Peyer's patch (tissue), 4 donors: ENCODE measurements around the gene UNC93A. TPM values are rescaled to one million over a fixed set of nuclear protein-coding genes. Genes with fewer than 3 reads are reported as not detected.
"Not testable (repeated sequence)": the region's sequence is repeated elsewhere in the genome, so short reads cannot be mapped to it uniquely, and the experiment has no call there.

ENCODE experiments used
- DNase-seq, 3 donors: peaks; one replicate each; pipeline ENCODE4 v3.0.0-alpha.2; 2017 to 2019
- H3K27ac ChIP-seq, 4 donors: fragments of 200-600 bp; sonication (generic); one replicate each; pipeline ENCODE4 v1.5.1; 2016 to 2019
- H3K27me3 ChIP-seq, 2 donors: fragments of 200-600 bp; sonication (generic); one replicate each; pipeline ENCODE4 v1.5.1; 2019
- H3K36me3 ChIP-seq, 3 donors: fragments of 200-600 bp; sonication (generic); one replicate each; pipeline ENCODE4 v1.5.1; 2016 to 2019
- H3K4me1 ChIP-seq, 4 donors: fragments of 200-600 bp; sonication (generic); one replicate each; pipeline ENCODE4 v1.5.1; 2016 to 2019
- H3K4me3 ChIP-seq, 4 donors: fragments of 200-600 bp; sonication (generic); 1 replicate in 3 of 4; 2 replicates in 1 of 4; pipeline ENCODE4 v1.5.1; 2016 to 2019; ENCODE audit warnings: mild to moderate bottlenecking in 1 of 4
- H3K9me3 ChIP-seq, 4 donors: fragments of 200-600 bp; sonication (generic); one replicate each; pipeline ENCODE4 v1.5.1; 2016 to 2019; ENCODE audit warnings: mild to moderate bottlenecking in 1 of 4
- POLR2A ChIP-seq, 2 donors: fragments of 450-650 bp; IDR thresholded peaks; one replicate each; pipeline ENCODE4 v1.5.1; 2017; ENCODE audit warnings: antibody characterized with exemption in 2 of 2, mild to moderate bottlenecking in 2 of 2, moderate library complexity in 2 of 2
- total RNA-seq, 4 donors: library from RNA; depleted of rRNA; stranded (reverse); fragments of >200 nt; gene quantifications; one replicate each; pipeline ENCODE4 v1.1.0, GENCODE V29; 2016
- TF ChIP-seq, protein P1 (sequence below), 6 experiments: fragments of 450-650 bp in 4 of 6; fragments of 200-600 bp in 2 of 6; sonication (generic) in 1 of 6; IDR thresholded peaks; one replicate each; pipeline ENCODE4 v1.5.1; 2017 to 2019; ENCODE audit warnings: antibody characterized with exemption in 6 of 6, mild to moderate bottlenecking in 3 of 6, moderate library complexity in 1 of 6

The UNC93A gene
- total RNA-seq, 4 donors from 2014 or later, result 10.2 to 17.2 (median 11.5) TPM; not detected in 1

DNA sequence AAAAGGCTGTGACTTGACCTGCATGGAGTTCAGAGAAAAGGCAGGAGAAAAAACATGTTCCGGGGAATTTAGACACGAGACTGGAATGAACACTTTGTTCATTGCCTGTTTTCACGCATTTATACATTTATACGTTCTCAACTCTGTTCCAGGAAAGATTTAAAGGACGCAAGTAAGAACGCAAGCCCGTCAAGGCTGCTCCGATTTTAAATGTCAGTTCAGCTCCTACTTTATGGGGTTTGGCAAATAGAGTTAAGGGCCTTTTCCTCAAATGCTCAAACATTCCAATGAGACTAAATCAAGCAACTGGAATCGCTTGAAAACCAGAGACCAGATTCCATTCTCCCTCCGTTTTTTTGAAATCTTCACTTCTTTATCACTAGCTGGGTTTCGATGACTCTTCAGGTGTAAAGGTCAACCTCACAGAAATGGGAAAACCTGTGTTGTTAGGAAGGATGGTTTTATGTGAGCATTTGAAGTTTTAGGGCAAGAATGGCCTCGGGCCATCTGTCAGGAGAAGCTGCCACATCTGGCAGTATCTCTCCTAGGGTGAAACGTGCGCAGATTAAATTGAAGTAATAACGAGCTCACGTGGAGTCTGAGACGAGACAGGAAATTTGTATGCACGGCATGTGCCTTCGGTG, 58.6 kb downstream of the UNC93A start:
- H3K4me3 ChIP-seq, result peak overlapping the region; percentile 42 to 64 (median 46)
- H3K4me1 ChIP-seq, result peaks cover 0 to 20% (median 0%) of the 10 kb centered on the region in 4 donors
- no peak overlapping the region for H3K27ac ChIP-seq
- no peaks in the 10 kb centered on the region for H3K36me3 ChIP-seq
- no peaks in the 10 kb centered on the region for H3K9me3 ChIP-seq
- no peaks in the 10 kb centered on the region for H3K27me3 ChIP-seq
- DNase-seq, result no peak
- TF ChIP-seq POLR2A (IDR thresholded peaks at IDR 0.05), result no peak
- TF ChIP-seq, protein P1, sequence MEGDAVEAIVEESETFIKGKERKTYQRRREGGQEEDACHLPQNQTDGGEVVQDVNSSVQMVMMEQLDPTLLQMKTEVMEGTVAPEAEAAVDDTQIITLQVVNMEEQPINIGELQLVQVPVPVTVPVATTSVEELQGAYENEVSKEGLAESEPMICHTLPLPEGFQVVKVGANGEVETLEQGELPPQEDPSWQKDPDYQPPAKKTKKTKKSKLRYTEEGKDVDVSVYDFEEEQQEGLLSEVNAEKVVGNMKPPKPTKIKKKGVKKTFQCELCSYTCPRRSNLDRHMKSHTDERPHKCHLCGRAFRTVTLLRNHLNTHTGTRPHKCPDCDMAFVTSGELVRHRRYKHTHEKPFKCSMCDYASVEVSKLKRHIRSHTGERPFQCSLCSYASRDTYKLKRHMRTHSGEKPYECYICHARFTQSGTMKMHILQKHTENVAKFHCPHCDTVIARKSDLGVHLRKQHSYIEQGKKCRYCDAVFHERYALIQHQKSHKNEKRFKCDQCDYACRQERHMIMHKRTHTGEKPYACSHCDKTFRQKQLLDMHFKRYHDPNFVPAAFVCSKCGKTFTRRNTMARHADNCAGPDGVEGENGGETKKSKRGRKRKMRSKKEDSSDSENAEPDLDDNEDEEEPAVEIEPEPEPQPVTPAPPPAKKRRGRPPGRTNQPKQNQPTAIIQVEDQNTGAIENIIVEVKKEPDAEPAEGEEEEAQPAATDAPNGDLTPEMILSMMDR (IDR thresholded peaks at IDR 0.05), result no peak

DNA sequence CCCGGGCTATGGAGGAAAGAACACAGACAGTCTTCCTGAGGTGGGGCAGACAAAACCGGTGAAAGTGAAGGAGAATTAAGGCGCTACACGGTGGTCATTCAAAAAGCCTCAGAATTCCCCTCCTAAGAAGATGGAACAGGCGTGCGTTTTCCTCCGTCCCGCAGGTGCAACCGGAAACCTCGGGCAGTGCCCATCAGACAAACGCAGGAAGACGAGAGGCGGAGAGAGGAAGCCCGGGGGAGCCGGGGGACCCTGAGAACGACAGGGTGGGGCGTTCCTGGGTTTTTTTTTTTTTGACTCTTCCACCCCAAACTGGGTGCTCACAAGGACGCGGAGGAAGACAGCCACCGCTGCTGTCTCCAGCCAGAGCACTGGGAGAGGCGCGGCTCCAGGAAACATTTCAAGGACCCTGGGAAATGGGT, 59.2 kb downstream of the UNC93A start:
- Histone ChIP-seq H3K4me1 (peaks cover 0 to 20% (median 0%) of the 10 kb centered on the region in 4 donors), H3K4me3 (peak overlapping the region; percentile 42 to 64 (median 46)), H3K36me3 (no peaks in the 10 kb centered on the region), H3K9me3 (no peaks in the 10 kb centered on the region), H3K27me3 (no peaks in the 10 kb centered on the region), H3K27ac (no peak overlapping the region)
- TF ChIP-seq, protein P1 (IDR thresholded peaks at IDR 0.05), result no peak
- TF ChIP-seq POLR2A (IDR thresholded peaks at IDR 0.05), result no peak
- DNase-seq, result no peak

DNA sequence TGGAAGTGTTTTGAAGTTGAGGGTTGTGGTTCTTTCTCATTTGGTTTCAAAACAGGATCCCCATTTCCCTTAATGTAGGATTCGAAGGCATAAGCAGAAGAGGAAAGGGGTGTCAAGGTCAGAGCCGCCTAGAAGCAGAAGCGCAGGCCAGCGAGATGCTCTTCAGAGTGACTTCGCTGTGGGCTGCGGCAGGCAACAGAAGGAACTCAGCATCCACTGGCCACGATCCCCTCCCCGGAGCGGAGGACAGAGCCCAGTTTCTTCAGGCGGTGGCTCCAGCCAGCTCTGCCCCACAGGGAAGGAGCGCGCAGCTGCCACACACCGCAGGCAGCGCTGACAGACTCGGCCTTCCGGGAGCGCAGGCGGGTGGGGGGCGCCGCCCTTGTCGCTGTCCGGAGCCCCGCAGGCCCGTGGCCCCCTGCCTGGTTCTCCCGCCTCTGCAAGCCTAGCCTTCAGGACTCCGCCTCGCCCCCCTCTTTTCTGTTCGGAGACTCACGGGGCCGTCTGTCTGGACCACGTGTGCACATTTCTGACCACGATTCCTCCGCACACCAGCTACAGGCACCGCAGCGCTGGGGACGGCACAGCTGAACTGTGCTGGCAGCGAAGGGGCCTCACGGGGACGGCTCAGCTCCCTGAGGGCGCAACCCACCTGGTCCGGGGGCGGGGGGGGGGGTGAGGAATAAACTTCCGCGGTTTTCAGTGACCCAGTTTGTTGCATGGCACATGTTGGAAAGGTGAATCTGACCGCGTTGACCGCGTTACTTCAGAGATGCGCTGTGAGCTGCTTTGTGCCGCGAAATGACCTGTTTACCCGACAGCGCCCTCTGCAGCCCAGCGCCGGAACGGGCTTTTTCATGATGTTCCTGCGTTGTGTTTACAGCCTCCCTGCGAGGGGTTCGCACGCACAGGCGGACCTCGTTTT, 59.9 kb downstream of the UNC93A start:
- TF ChIP-seq, protein P1 (IDR thresholded peaks at IDR 0.05), result peak; percentile 50 to 82 (median 72)
- TF ChIP-seq POLR2A (IDR thresholded peaks at IDR 0.05), result no peak
- Histone ChIP-seq H3K9me3 (no peaks in the 10 kb centered on the region), H3K4me1 (peaks cover 0 to 20% (median 0%) of the 10 kb centered on the region in 4 donors), H3K36me3 (no peaks in the 10 kb centered on the region), H3K4me3 (peak overlapping the region; percentile 42 to 64 (median 46)), H3K27me3 (no peaks in the 10 kb centered on the region), H3K27ac (peak overlapping the region; percentile 35 to 60 (median 52))
- peak; percentile 76 to 94 (median 86) for DNase-seq

DNA sequence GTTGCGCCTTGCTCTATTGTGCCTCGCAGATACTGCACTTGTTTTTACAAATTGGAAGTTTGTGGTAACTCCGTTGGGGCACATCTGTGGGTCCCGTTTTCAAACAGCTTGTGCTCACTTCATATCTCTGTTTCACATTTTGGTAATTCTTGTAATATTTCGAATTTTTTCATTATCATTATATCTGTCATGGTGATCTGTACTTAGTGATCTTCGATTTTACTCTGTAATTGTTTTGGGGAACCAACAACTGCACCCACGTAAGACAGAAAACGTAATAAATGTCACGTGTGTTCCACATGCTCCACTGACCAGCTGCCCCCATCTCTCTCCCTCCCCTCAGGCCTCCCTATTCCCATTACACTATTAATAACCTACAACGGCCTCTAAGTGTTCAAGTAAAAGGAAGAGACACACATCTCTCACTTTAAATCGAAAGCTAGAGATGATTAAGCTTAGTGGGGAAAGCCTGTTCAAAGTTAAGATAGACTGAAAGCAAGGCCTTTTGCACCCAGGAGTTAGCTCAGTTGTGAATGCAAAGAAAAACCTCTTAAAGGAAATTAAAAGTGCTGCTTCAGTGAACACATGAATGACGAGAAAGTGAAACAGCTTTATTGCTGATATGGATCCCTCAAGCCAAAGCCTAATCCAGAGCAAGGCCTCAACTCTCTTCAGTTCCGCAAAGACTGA, 60.7 kb downstream of the UNC93A start:
- Histone ChIP-seq H3K9me3 (no peaks in the 10 kb centered on the region), H3K4me3 (peak overlapping the region in 3 of 4 donors; percentile 45 to 64 (median 47)), H3K27me3 (no peaks in the 10 kb centered on the region), H3K36me3 (no peaks in the 10 kb centered on the region), H3K4me1 (peaks cover 0 to 20% (median 0%) of the 10 kb centered on the region in 4 donors), H3K27ac (peak overlapping the region; percentile 5 to 60 (median 43))
- TF ChIP-seq POLR2A (IDR thresholded peaks at IDR 0.05), result no peak
- TF ChIP-seq, protein P1 (IDR thresholded peaks at IDR 0.05), result no peak
- DNase-seq, result no peak

DNA sequence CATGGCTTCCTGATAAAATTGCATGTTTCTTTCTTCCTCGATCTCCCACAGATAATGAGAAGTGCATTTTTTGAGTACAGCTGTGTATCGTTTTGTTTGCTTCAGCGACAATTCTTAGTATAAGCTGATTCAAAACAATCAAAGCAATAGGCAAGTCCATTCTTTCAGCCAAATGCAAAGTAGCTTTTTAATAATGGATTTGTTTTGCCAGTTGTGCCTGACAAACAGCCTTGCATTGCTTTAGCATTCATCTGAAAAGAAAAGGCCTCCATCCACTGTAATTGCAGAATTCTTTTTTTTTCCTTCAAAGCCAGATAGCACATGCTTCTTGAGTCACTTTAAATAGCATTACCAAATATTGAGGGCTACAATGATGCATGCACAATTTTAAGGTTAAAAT, 65.8 kb downstream of the UNC93A start:
- no peak overlapping the region for H3K4me3 ChIP-seq
- H3K4me1 ChIP-seq, result no peaks in the 10 kb centered on the region
- TF ChIP-seq POLR2A (IDR thresholded peaks at IDR 0.05), result no peak
- TF ChIP-seq, protein P1 (IDR thresholded peaks at IDR 0.05), result no peak
- no peaks in the 10 kb centered on the region for H3K9me3 ChIP-seq
- H3K27me3 ChIP-seq, result no peaks in the 10 kb centered on the region
- H3K36me3 ChIP-seq, result no peaks in the 10 kb centered on the region
- no peak for DNase-seq
- no peak overlapping the region for H3K27ac ChIP-seq

DNA sequence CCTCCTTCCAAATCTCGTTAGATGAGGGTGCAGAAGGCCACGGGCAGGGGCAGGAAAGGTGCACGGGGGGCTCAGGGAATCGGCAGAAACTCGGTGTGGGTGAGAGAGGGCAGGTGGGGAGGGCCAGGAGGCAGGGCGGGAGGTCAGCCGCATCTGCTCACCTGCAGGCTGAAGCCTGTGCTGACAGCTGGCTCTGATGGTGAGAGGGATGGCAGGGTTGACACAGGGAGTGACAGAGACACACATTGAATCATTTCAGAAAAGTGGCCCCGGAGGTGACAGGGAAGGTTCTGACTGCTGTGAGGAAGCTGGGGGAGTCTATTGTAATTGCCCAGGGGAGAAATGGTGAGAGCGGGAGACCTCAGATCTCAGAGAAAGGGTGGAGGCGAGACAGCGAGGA, 67.3 kb downstream of the UNC93A start:
- H3K9me3 ChIP-seq, H3K36me3 ChIP-seq, DNase-seq, H3K4me3 ChIP-seq, H3K4me1 ChIP-seq, H3K27me3 ChIP-seq, H3K27ac ChIP-seq: not testable (repeated sequence)

DNA sequence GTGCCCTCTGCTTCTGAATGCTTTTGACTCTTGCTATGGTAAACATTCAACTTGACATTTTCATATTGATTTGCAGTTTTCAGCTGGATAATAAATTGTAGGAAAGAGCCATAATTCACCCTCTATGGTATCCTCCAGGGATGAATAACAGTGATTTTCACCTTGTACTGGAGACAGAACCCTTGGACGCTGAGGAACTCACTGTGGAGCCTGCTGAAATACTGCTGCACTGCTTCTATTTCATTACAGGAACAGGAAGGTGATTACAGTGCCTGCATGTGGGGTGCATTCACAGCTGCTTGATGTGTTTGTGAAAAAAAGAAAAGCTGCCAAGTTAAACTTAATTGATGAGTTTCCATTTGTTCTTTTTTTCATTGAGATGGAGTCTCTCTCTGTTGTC, 70.1 kb downstream of the UNC93A start:
- DNase-seq, H3K9me3 ChIP-seq, H3K27me3 ChIP-seq, H3K4me1 ChIP-seq, H3K36me3 ChIP-seq, H3K4me3 ChIP-seq, H3K27ac ChIP-seq: not testable (repeated sequence)
